Suppressor macrophage (primary cell): ENCODE measurements around the gene HNRNPH2.

Experiments
- DNase-seq, 4 experiments: peaks; one replicate each; pipeline ENCODE4 v3.0.0-alpha.2; 2020 to 2022

HNRNPH2 gene

GRCh38 chrX:101462892-101463291 lies 54.9 kb downstream of the HNRNPH2 start:
- peak in 1 of 4 experiments; percentile 12 for DNase-seq
